ENCODE results near the gene IRF7. TPM values are rescaled to one million over a fixed set of nuclear protein-coding genes. Genes with fewer than 3 reads are reported as not detected.

Gene IRF7
- total RNA-seq, 4 donors from 2014 or later = 40.4 to 122 (median 49.9) TPM

GRCh38 chr11:563812-564578, 51.8 kb downstream of the IRF7 start:
- 72% methylated on average over 10 of the region's 12 CpGs; no CpG with 5 or more reads in 1 of the 2 donors for WGBS, 2 donors (ENCODE audit: low coverage in 1 of 2)
- Histone ChIP-seq H3K36me3 (no peaks in the 10 kb centered on the region), H3K27me3 (no peaks in the 10 kb centered on the region), H3K4me3 (no peak overlapping the region), H3K9me3 (no peaks in the 10 kb centered on the region), H3K4me1 (peaks cover 17 to 43% (median 39%) of the 10 kb centered on the region in 4 donors), H3K27ac (no peak overlapping the region)
- TF ChIP-seq POLR2A (IDR thresholded peaks at IDR 0.05) (no peak), POLR2AphosphoS5 (IDR thresholded peaks at IDR 0.05) (no peak), CTCF (IDR thresholded peaks at IDR 0.05) (no peak), EP300 (IDR thresholded peaks at IDR 0.05; ENCODE audit: low read depth) (no peak)
- intact Hi-C loops (cut with DNase I; ENCODE audit: low total_unique reads) (no loop called here), in situ Hi-C loops (cut with MboI; ENCODE audit: low pct_ligation_motif_present in 1 of 4, low pct_unique_long_range_greater_than_20kb in 1 of 4, low sequenced_read_pairs in 3 of 4) (no loop called here)
- no peak for DNase-seq

- no peak overlapping the region for H3K27ac ChIP-seq
- in situ Hi-C loops (cut with MboI; ENCODE audit: low pct_ligation_motif_present in 1 of 4, low pct_unique_long_range_greater_than_20kb in 1 of 4, low sequenced_read_pairs in 3 of 4) (no loop called here), intact Hi-C loops (cut with DNase I; ENCODE audit: low total_unique reads) (no loop called here)
- TF ChIP-seq POLR2AphosphoS5 (IDR thresholded peaks at IDR 0.05) (no peak), CTCF (IDR thresholded peaks at IDR 0.05) (no peak), EP300 (IDR thresholded peaks at IDR 0.05; ENCODE audit: low read depth) (no peak), POLR2A (IDR thresholded peaks at IDR 0.05) (no peak)
- no peaks in the 10 kb centered on the region for H3K9me3 ChIP-seq
- H3K4me3 ChIP-seq = no peak overlapping the region
- H3K4me1 ChIP-seq = peaks cover 16 to 40% (median 37%) of the 10 kb centered on the region in 4 donors
- WGBS, 2 donors (ENCODE audit: low coverage in 1 of 2) = 88% methylated on average over 14 of the region's 18 CpGs; no CpG with 5 or more reads in 1 of the 2 donors
- DNase-seq = no peak
- no peaks in the 10 kb centered on the region for H3K27me3 ChIP-seq
- no peaks in the 10 kb centered on the region for H3K36me3 ChIP-seq
Measured at GRCh38 chr11:563066-563811, 52.5 kb downstream of the IRF7 start.

Small RNA genes lying within 50 kb of the gene (small RNA-seq; reads per million reads assigned to genes)
- 11.8 to 199 (median 54.1) reads per million in 4 donors for gene MIR210

Other genes starting within 250 kb of the IRF7 start
- gene B4GALNT4, start 246.5 kb downstream of the IRF7 start, total RNA-seq = 1 to 10 TPM in 2 of 4 donors, under 1 TPM in 1, not detected in 1; 0.82 to 3.0 (median 1.3) TPM
- 100 to 1,000 TPM; 159 to 359 (median 200) TPM for gene PKP3, start 221.7 kb downstream of the IRF7 start, total RNA-seq
- 100 to 1,000 TPM; 107 to 344 (median 148) TPM for gene SIGIRR, start 201.0 kb downstream of the IRF7 start, total RNA-seq
- gene ANO9, start 173.9 kb downstream of the IRF7 start, total RNA-seq = 100 to 1,000 TPM; 117 to 490 (median 296) TPM
- 100 to 1,000 TPM in 2 of 4 donors, 10 to 100 TPM in 2; 28.5 to 264 (median 76.0) TPM for gene PTDSS2, start 165.7 kb downstream of the IRF7 start, total RNA-seq
- 100 to 1,000 TPM; 151 to 309 (median 198) TPM for gene RNH1, start 108.7 kb downstream of the IRF7 start, total RNA-seq
- 10 to 100 TPM; 31.0 to 57.1 (median 33.9) TPM for gene HRAS, start 80.4 kb downstream of the IRF7 start, total RNA-seq
- gene LRRC56, start 78.4 kb downstream of the IRF7 start, total RNA-seq = 1 to 10 TPM; 2.3 to 8.4 (median 3.1) TPM
- gene LMNTD2, start 55.2 kb downstream of the IRF7 start, total RNA-seq = 10 to 100 TPM; 14.8 to 89.0 (median 16.6) TPM
- 100 to 1,000 TPM; 131 to 247 (median 213) TPM for gene RASSF7, start 55.0 kb downstream of the IRF7 start, total RNA-seq
- gene PHRF1, start 39.5 kb downstream of the IRF7 start, total RNA-seq = 10 to 100 TPM; 28.4 to 60.6 (median 43.2) TPM
- 1,000 to 10,000 TPM in 1 of 4 donors, 100 to 1,000 TPM in 3; 256 to 1,063 (median 597) TPM for gene CDHR5, start 9.0 kb upstream of the IRF7 start, total RNA-seq
- gene SCT, start 11.2 kb upstream of the IRF7 start, total RNA-seq = not detected
- not detected for gene DRD4, start 21.3 kb upstream of the IRF7 start, total RNA-seq
- gene DEAF1, start 79.3 kb upstream of the IRF7 start, total RNA-seq = 10 to 100 TPM; 24.4 to 84.5 (median 34.0) TPM
- 100 to 1,000 TPM in 1 of 4 donors, 10 to 100 TPM in 3; 19.3 to 121 (median 41.8) TPM for gene TMEM80, start 79.9 kb upstream of the IRF7 start, total RNA-seq
- gene EPS8L2, start 90.3 kb upstream of the IRF7 start, total RNA-seq = 1,000 to 10,000 TPM in 1 of 4 donors, 100 to 1,000 TPM in 3; 257 to 1,130 (median 322) TPM
- gene TALDO1, start 131.5 kb upstream of the IRF7 start, total RNA-seq = 100 to 1,000 TPM; 124 to 164 (median 141) TPM
- gene GATD1, start 161.5 kb upstream of the IRF7 start, total RNA-seq = 100 to 1,000 TPM in 1 of 4 donors, 10 to 100 TPM in 3; 28.0 to 239 (median 38.4) TPM
- 1 to 10 TPM in 1 of 4 donors, under 1 TPM in 1, not detected in 2; 0.79 to 1.2 TPM for gene CEND1, start 174.1 kb upstream of the IRF7 start, total RNA-seq
- gene SLC25A22, start 182.3 kb upstream of the IRF7 start, total RNA-seq = 10 to 100 TPM in 2 of 4 donors, 1 to 10 TPM in 2; 6.0 to 28.3 (median 9.7) TPM
- gene PIDD1, start 189.3 kb upstream of the IRF7 start, total RNA-seq = 100 to 1,000 TPM in 2 of 4 donors, 10 to 100 TPM in 2; 26.0 to 185 (median 70.5) TPM
- 100 to 1,000 TPM; 273 to 670 (median 466) TPM for gene RPLP2, start 194.0 kb upstream of the IRF7 start, total RNA-seq
- gene PNPLA2, start 203.0 kb upstream of the IRF7 start, total RNA-seq = 100 to 1,000 TPM in 3 of 4 donors, 10 to 100 TPM in 1; 61.7 to 821 (median 134) TPM
- 100 to 1,000 TPM in 3 of 4 donors, 10 to 100 TPM in 1; 82.7 to 373 (median 210) TPM for gene CRACR2B, start 212.0 kb upstream of the IRF7 start, total RNA-seq
- 100 to 1,000 TPM; 252 to 650 (median 429) TPM for gene CD151, start 217.0 kb upstream of the IRF7 start, total RNA-seq
- 10 to 100 TPM in 3 of 4 donors, 1 to 10 TPM in 1; 9.7 to 66.6 (median 32.7) TPM for gene POLR2L, start 226.6 kb upstream of the IRF7 start, total RNA-seq
- gene TSPAN4, start 226.9 kb upstream of the IRF7 start, total RNA-seq = 10 to 100 TPM; 25.1 to 75.0 (median 32.4) TPM

All from transverse colon (tissue), 4 donors.